Neural progenitor cell (in vitro differentiated cells): ENCODE data around the gene SLC4A1. TPM values are rescaled to one million over a fixed set of nuclear protein-coding genes. Genes with fewer than 3 reads are reported as not detected.

Experiments
- DNase-seq: peaks from one replicate; pipeline ENCODE4 v3.0.0-alpha.2; 2016; ENCODE audit warnings: low spot score
- H2AFZ ChIP-seq: fragments of 200-600 bp; sonication (generic); replicated peaks from 2 replicates; pipeline ENCODE4 v1.6.1; 2016; ENCODE audit warnings: antibody characterized with exemption
- H3F3A ChIP-seq: fragments of 200-600 bp; sonication (generic); 2 replicates; pipeline ENCODE4 v1.6.1; 2016; ENCODE audit warnings: antibody characterized with exemption, low read depth
- H3K27ac ChIP-seq: fragments of 200-600 bp; sonication (generic); 2 replicates; pipeline ENCODE4 v1.5.1; 2016; ENCODE audit warnings: mild to moderate bottlenecking
- H3K27me3 ChIP-seq: fragments of 200-600 bp; sonication (generic); 2 replicates; pipeline ENCODE4 v1.6.1; 2016; ENCODE audit warnings: mild to moderate bottlenecking, moderate library complexity
- H3K36me3 ChIP-seq: fragments of 200-600 bp; sonication (generic); 2 replicates; pipeline ENCODE4 v1.5.1; 2016
- H3K4me1 ChIP-seq: fragments of 200-600 bp; sonication (generic); 2 replicates; pipeline ENCODE4 v1.6.1; 2016; ENCODE audit warnings: mixed run types
- H3K4me2 ChIP-seq: fragments of 200-600 bp; sonication (generic); 2 replicates; pipeline ENCODE4 v1.6.1; 2016
- H3K4me3 ChIP-seq: fragments of 200-600 bp; sonication (generic); 2 replicates; pipeline ENCODE4 v1.5.1; 2016
- H3K79me2 ChIP-seq: fragments of 200-600 bp; sonication (generic); 2 replicates; pipeline ENCODE4 v1.6.1; 2016; ENCODE audit warnings: low read depth
- H3K9ac ChIP-seq: fragments of 200-600 bp; sonication (generic); 2 replicates; pipeline ENCODE4 v1.6.1; 2016
- H3K9me3 ChIP-seq: fragments of 200-600 bp; sonication (generic); 2 replicates; pipeline ENCODE4 v1.5.1; 2016; ENCODE audit warnings: low read depth
- H4K20me1 ChIP-seq: fragments of 200-600 bp; sonication (generic); 2 replicates; pipeline ENCODE4 v1.6.1; 2016; ENCODE audit warnings: low read depth
- H3K27ac Mint-ChIP-seq: 3 replicates; pipeline ENCODE4 v1.8.0; 2021; ENCODE audit warnings: mixed read lengths
- H3K27me3 Mint-ChIP-seq: 2 replicates; pipeline ENCODE4 v1.8.0; 2022; ENCODE audit warnings: low read depth, mild to moderate bottlenecking, inconsistent platforms, moderate library complexity, mixed read lengths; ENCODE audit not compliant: insufficient read depth
- H3K36me3 Mint-ChIP-seq: 3 replicates; pipeline ENCODE4 v1.8.0; 2021; ENCODE audit warnings: mixed read lengths
- H3K4me1 Mint-ChIP-seq: 3 replicates; pipeline ENCODE4 v1.8.0; 2021; ENCODE audit warnings: mixed read lengths
- H3K4me3 Mint-ChIP-seq: 3 replicates; pipeline ENCODE4 v1.8.0; 2021; ENCODE audit warnings: mild to moderate bottlenecking, moderate library complexity, mixed read lengths
- H3K9me3 Mint-ChIP-seq: 3 replicates; pipeline ENCODE4 v1.8.0; 2020; ENCODE audit warnings: mixed read lengths
- EZH2 ChIP-seq: fragments of 200-600 bp; sonication (generic); IDR thresholded peaks from 2 replicates; pipeline ENCODE4 v1.6.1; 2017; ENCODE audit warnings: antibody characterized with exemption, mild to moderate bottlenecking, moderate library complexity
- EZH2phosphoT487 ChIP-seq: fragments of 200-600 bp; sonication (generic); IDR thresholded peaks from 2 replicates; pipeline ENCODE4 v1.6.1; 2017; ENCODE audit warnings: antibody characterized with exemption
- total RNA-seq: library from RNA; depleted of rRNA; stranded (reverse); fragments of >200 nt; gene quantifications from 2 replicates; pipeline ENCODE4 v1.2.3, GENCODE V29; 2015; ENCODE audit warnings: low replicate concordance
- TF ChIP-seq, protein P1 (sequence below): fragments of 200-600 bp; sonication (generic); IDR thresholded peaks from 2 replicates; pipeline ENCODE4 v1.5.1; 2017; ENCODE audit warnings: antibody characterized with exemption, mild to moderate bottlenecking

SLC4A1 gene
- total RNA-seq, 1 donor from 2014 or later: not detected

DNA sequence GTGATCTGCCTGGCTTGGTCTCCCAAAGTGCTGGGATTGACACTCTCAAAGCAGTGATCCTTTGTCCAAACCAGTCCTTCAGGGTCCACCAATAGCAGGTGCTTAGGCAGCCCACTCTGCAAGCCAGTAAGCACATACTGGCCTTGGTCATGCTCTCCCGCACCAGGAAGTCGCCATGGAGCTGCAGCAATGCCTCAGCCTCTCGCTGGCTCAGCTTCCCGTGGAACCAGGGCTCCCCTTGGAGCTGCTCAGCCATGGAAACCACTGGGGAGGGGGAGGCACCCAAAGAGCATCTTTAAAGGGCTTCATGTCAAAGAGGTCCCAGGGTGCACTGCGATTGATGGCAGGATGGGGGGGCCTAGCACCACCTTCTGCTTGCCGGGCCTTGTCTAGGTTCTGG, 38.8 kb downstream of the SLC4A1 start:
- DNase-seq: no peak
- TF ChIP-seq, protein P1, sequence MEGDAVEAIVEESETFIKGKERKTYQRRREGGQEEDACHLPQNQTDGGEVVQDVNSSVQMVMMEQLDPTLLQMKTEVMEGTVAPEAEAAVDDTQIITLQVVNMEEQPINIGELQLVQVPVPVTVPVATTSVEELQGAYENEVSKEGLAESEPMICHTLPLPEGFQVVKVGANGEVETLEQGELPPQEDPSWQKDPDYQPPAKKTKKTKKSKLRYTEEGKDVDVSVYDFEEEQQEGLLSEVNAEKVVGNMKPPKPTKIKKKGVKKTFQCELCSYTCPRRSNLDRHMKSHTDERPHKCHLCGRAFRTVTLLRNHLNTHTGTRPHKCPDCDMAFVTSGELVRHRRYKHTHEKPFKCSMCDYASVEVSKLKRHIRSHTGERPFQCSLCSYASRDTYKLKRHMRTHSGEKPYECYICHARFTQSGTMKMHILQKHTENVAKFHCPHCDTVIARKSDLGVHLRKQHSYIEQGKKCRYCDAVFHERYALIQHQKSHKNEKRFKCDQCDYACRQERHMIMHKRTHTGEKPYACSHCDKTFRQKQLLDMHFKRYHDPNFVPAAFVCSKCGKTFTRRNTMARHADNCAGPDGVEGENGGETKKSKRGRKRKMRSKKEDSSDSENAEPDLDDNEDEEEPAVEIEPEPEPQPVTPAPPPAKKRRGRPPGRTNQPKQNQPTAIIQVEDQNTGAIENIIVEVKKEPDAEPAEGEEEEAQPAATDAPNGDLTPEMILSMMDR: no peak
- TF ChIP-seq EZH2phosphoT487 (no peak), EZH2 (no peak)

DNA sequence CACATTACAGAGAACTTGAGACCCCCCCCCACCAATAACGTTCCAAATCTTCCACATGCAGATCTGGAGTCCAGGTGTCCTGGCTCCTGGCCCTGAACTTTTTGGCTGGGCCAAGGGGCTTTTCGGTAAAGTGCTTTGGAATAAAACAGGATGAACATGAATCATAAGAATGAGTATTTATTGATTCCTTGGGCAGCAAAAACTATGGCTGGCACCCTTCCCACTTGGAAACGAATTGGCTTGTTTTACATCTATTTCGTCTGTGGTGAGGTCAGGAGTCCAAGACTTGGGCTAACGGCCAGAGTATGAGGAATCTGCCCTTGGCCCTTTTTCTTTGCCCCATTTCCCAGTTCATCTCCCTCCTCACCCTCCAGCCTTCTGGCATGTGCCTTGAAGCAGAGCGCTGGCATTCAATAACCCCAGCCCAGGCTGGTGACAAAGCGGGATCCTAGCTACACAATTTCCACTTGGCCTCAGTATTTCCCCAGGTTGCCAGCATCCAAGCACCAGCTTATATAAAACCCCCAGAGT, 44.3 kb downstream of the SLC4A1 start:
- Mint-ChIP-seq H3K9me3 (no peaks in the 10 kb centered on the region), H3K36me3 (no peaks in the 10 kb centered on the region), H3K27me3 (peaks cover 18% of the 10 kb centered on the region), H3K27ac (no peak overlapping the region), H3K4me3 (no peak overlapping the region), H3K4me1 (peaks cover 15% of the 10 kb centered on the region)
- Histone ChIP-seq H3K9me3 (no peaks in the 10 kb centered on the region), H3K4me3 (no peak overlapping the region), H2AFZ (no peak overlapping the region), H3K36me3 (no peaks in the 10 kb centered on the region), H3K4me2 (no peak overlapping the region), H3F3A (peaks cover 27% of the 10 kb centered on the region), H3K79me2 (peaks cover 43% of the 10 kb centered on the region), H3K27me3 (no peaks in the 10 kb centered on the region), H4K20me1 (peaks cover 32% of the 10 kb centered on the region), H3K27ac (no peak overlapping the region), H3K9ac (no peak overlapping the region), H3K4me1 (peaks cover 5% of the 10 kb centered on the region)
- no peak for DNase-seq
- TF ChIP-seq, protein P1: no peak
- TF ChIP-seq EZH2phosphoT487 (no peak), EZH2 (no peak)

More for the DNA sequence above, 38.8 kb downstream of the SLC4A1 start:
- H3K27me3 Mint-ChIP-seq: peaks cover 15% of the 10 kb centered on the region
- no peaks in the 10 kb centered on the region for H3K36me3 Mint-ChIP-seq
- no peaks in the 10 kb centered on the region for H3K36me3 ChIP-seq
- H3K9me3 Mint-ChIP-seq: no peaks in the 10 kb centered on the region
- no peak overlapping the region for H3K27ac ChIP-seq
- no peak overlapping the region for H2AFZ ChIP-seq
- no peaks in the 10 kb centered on the region for H3K4me1 Mint-ChIP-seq
- H3K4me3 Mint-ChIP-seq: no peak overlapping the region
- no peaks in the 10 kb centered on the region for H3K27me3 ChIP-seq
- H3K4me3 ChIP-seq: no peak overlapping the region
- H3K27ac Mint-ChIP-seq: no peak overlapping the region
- no peaks in the 10 kb centered on the region for H3K4me1 ChIP-seq
- H3K9ac ChIP-seq: no peak overlapping the region
- H4K20me1 ChIP-seq: no peaks in the 10 kb centered on the region
- H3K9me3 ChIP-seq: no peaks in the 10 kb centered on the region
- no peaks in the 10 kb centered on the region for H3F3A ChIP-seq
- no peak overlapping the region for H3K4me2 ChIP-seq
- no peaks in the 10 kb centered on the region for H3K79me2 ChIP-seq

DNA sequence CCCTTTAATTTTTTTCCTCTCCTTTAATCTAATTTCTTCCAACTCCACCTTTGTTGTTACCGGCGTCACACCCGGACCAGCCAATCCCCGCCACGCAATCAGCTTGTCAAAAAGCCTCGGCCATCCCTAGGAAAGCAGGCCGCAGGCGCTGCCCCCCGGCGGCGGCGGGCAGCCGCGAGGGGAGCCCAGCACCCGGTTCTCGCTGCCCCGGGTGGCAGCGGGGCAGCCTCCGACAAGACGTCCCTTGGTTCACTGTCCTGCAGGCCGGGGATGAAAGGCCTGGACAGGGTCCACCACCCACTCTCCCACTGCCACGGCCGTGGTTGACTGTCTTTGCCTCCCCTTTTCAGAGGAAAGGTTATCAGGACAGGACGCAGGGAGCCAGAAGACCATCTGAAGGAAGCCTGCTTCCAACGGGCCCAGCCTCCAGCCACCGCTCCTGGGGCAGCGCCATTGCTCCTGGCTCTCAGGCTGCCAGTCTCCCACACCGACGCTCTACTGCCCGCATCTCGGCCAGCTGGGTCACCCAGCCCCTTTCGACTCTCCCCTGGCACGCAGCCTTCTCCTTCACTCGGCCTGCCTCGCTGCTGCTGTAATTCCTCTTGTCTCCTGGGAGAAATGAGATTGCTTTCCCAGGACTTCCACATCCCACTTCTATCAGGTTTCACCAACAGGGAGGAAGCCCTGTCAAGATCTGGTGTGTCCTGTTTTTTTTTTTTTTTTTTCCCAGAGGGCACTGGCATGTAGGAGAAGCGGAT, 45.6 kb downstream of the SLC4A1 start:
- H3K9ac ChIP-seq: no peak overlapping the region

More for the DNA sequence above, 45.6 kb downstream of the SLC4A1 start:
- Histone ChIP-seq H3K4me1 (peaks cover 10% of the 10 kb centered on the region), H4K20me1 (peaks cover 41% of the 10 kb centered on the region), H3K36me3 (no peaks in the 10 kb centered on the region), H3K9me3 (no peaks in the 10 kb centered on the region), H3K27me3 (no peaks in the 10 kb centered on the region), H3F3A (peaks cover 32% of the 10 kb centered on the region), H3K79me2 (peaks cover 54% of the 10 kb centered on the region), H2AFZ (no peak overlapping the region), H3K27ac (no peak overlapping the region), H3K4me2 (peak overlapping the region; percentile 92), H3K4me3 (peak overlapping the region; percentile 86)
- peak overlapping the region; percentile 90 for H3K4me3 Mint-ChIP-seq
- peaks cover 17% of the 10 kb centered on the region for H3K27me3 Mint-ChIP-seq
- peak; percentile 84 for DNase-seq
- H3K4me1 Mint-ChIP-seq: peaks cover 20% of the 10 kb centered on the region
- TF ChIP-seq, protein P1: peak; percentile 38
- TF ChIP-seq EZH2 (no peak), EZH2phosphoT487 (no peak)
- H3K27ac Mint-ChIP-seq: peak overlapping the region; percentile 72
- no peaks in the 10 kb centered on the region for H3K36me3 Mint-ChIP-seq
- no peaks in the 10 kb centered on the region for H3K9me3 Mint-ChIP-seq
